RWPE1 (cell line): ENCODE data around the gene CPT1C.

Experiments
- CTCF ChIA-PET: fragments of 350-600 bp; sonication (Branson Sonifier 250); formaldehyde crosslinking; extraction: SDS; loops from one replicate; lab custom pipeline; 2021; lab: Yijun Ruan, JAX
- POLR2A ChIA-PET: fragments of 400-600 bp; formaldehyde crosslinking; extraction: SDS; loops from one replicate; lab custom pipeline; 2020; ENCODE audit warnings: antibody characterized with exemption; ENCODE audit not compliant: low non-redundant PET; lab: Yijun Ruan, JAX
- DNase-seq: peaks from one replicate; pipeline ENCODE4 v3.0.0; 2012; ENCODE audit warnings: low spot score
- H3K27ac ChIP-seq: fragments of 450-650 bp; 2 replicates; pipeline ENCODE4 v1.5.1; 2017
- TF ChIP-seq, protein P1 (sequence below): fragments of 450-650 bp; conservative IDR thresholded peaks from 2 replicates; pipeline ENCODE4 v1.5.1; 2017; ENCODE audit warnings: low read depth, mild to moderate bottlenecking

The CPT1C gene

DNA sequence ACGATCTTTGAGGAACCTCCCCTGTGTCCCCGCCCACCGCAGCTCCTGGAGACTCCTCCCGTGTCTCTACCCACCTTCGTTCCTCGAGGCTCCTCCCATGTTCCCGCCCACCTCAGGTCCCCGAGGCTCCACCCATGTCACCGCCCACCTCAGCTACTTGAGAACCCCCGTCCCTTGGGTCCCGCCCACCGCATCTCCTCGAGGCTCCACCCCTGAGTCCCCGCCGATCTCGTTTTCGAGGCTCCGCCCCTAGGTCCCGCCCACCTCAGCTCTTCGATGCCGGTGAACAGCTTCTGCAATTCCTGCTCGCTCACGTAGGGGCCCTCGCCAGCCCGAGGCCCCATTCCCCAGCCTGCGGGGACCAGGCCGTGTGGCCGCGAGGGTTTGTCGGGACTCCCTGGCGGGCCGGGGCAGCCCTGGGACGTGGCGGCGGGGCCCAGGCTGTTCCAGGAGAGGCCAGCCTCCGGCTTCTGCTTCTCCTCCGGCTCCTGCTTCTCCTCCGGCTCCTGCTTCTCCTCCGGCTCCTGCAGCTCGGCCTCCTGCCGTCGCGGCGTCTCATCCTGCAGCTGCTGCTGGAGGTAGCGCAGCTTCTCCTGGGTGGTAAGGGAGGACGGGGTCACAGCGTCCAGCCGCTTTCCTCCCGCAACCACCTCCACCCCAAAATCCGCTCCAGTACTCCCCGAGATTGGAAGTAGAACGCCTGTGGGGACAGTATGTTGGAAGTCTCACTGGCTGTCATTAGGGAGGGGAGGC lies 55.5 kb downstream of the CPT1C start:
- DNase-seq: peak; percentile 80
- POLR2A ChIA-PET: interaction anchor here (0.5 kb wide), 1 partner anchor 35 kb away, joined by 4 read pairs; no protein-coding TSS in a partner anchor

DNA sequence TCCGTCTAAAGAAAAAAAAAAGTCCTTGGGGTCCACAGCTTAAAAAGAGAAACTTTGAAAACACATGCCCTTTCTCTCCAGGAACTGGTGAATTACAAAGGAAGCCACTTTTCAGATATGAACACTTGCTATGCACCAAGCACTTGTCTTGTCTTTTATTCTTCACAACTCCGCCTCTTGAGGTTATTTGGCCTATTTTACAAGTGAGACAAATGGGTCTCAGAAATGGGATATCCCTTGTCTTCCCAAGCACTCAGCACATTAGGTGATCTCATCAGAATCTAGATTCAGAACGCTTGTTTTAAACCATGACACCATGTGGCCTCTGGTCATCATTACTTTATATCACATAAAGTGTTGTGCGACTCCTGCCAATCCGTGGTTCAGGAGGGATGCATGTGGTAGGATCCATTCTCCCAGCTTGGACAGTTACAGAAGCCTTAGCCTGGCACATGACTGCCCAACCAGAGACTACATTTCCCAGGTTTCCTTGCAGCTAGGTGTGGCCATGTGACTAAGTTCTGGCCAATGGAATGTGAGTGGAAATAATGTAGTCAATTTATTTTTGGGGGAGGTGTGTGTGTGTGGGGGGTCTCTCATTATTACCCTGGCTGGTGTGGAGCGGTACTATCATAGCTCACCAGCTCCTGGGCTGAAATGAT lies 58.3 kb downstream of the CPT1C start:
- TF ChIP-seq, protein P1, sequence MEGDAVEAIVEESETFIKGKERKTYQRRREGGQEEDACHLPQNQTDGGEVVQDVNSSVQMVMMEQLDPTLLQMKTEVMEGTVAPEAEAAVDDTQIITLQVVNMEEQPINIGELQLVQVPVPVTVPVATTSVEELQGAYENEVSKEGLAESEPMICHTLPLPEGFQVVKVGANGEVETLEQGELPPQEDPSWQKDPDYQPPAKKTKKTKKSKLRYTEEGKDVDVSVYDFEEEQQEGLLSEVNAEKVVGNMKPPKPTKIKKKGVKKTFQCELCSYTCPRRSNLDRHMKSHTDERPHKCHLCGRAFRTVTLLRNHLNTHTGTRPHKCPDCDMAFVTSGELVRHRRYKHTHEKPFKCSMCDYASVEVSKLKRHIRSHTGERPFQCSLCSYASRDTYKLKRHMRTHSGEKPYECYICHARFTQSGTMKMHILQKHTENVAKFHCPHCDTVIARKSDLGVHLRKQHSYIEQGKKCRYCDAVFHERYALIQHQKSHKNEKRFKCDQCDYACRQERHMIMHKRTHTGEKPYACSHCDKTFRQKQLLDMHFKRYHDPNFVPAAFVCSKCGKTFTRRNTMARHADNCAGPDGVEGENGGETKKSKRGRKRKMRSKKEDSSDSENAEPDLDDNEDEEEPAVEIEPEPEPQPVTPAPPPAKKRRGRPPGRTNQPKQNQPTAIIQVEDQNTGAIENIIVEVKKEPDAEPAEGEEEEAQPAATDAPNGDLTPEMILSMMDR: no peak
- no peak overlapping the region for H3K27ac ChIP-seq
- no peak for DNase-seq
- ChIA-PET CTCF (no interaction called here), POLR2A (interaction anchor here (0.6 kb wide), 1 partner anchor 17 kb away, joined by 4 read pairs; no protein-coding TSS in a partner anchor)

More for the DNA sequence above, 55.5 kb downstream of the CPT1C start:
- H3K27ac ChIP-seq: no peak overlapping the region
- CTCF ChIA-PET: interaction anchor here (0.6 to 0.7 kb wide), 3 partner anchors 10 to 49 kb away, joined by 3 to 4 read pairs (median 3); no protein-coding TSS in a partner anchor
- TF ChIP-seq, protein P1: no peak

DNA sequence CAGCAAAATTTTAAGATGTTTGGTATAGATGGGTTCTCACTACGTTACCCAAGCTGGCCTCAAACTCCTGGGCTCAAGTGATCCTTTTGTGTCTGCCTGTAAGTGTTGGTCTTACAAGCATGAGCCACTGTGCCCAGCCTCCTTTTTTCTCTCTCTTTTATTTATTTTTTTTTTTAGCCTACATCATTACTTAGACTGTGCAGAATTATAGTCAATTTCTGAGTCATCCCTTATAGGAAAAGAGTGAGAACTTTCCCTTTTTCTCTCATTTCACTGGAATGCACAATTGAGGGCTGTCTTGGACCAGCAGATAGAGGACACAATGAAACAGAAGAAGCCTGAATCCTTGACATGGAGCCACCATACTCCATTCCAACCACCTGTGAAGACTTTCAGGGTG lies 58.9 kb downstream of the CPT1C start:
- no peak for DNase-seq
- H3K27ac ChIP-seq: no peak overlapping the region
- ChIA-PET CTCF (no interaction called here), POLR2A (no interaction called here)
- TF ChIP-seq, protein P1: no peak

DNA sequence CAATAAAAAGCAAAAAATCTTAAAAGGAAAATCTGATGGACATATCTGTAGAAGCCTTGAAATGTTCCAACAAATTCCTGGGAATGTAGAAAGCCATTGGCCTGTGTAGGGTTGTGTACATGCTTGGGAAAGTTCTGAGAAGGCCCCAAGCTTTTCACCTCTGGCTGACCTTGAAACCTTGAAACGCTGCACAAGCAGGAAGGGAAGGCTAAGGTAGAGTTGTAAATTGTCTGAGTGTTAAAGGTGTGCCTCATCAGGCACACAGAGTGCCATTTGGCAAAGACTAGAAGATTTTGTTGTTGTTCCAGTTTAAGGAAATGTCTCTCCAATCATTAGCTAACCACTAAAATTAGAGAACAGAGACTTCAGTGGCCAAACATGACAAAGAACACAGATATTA lies 61.8 kb downstream of the CPT1C start:
- ChIA-PET POLR2A (no interaction called here), CTCF (interaction anchor here (0.7 kb wide), 1 partner anchor 660 kb away, joined by 3 read pairs; no protein-coding TSS in a partner anchor)
- H3K27ac ChIP-seq: no peak overlapping the region
- TF ChIP-seq, protein P1: no peak
- DNase-seq: no peak

DNA sequence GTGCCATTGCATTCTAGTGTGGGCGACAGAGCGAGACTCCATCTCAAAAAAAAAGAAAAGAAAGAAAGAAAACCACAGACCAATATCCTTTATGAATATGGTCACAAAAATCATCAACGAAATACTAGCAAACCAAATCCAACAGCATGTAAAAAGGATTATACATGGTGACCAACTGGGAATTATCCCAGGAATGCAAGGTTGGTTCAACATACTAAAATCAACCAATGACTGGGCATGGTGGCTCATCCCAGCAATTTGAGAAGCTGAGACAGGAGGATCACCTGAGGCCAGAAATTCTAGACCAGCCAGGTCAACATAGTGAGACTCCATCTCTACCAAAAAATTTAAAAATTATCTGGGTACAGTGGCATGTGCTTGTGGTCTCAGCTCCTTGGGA lies 65.0 kb downstream of the CPT1C start:
- H3K27ac ChIP-seq: peak overlapping the region; percentile 59; the same call in 1 of the 2 replicates
- POLR2A ChIA-PET: no interaction called here
- CTCF ChIA-PET: interaction anchor here (0.7 kb wide), 1 partner anchor 10 kb away, joined by 3 read pairs; no protein-coding TSS in a partner anchor

DNA sequence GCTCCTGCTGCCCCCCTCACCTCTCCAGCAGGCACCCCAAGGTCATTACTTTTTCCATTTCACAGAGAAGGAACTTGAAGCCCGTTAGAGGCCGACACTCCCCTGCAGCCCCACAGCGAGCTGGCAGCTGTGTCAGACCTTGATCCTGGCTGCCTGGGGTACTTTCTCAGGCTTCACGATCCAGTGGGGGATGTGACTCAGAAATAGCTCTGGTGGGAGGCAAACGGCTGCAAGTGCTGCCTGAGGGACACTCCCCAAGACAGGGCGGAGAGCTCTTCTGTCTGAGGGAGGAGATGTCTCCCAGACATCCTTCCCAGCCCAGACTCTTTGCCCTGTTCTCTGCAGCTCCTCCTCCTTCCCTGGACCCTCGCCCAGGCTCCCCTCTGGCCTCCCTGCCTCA lies 67.4 kb downstream of the CPT1C start:
- ChIA-PET POLR2A (no interaction called here), CTCF (no interaction called here)
- H3K27ac ChIP-seq: peak overlapping the region; percentile 71
- TF ChIP-seq, protein P1: no peak
- peak; percentile 23 for DNase-seq

More for the DNA sequence above, 65.0 kb downstream of the CPT1C start:
- TF ChIP-seq, protein P1: no peak
- DNase-seq: no peak
